Endothelial cell of umbilical vein (primary cell): Measurements from ENCODE around the gene DPEP3. TPM values are rescaled to one million over a fixed set of nuclear protein-coding genes. Genes with fewer than 3 reads are reported as not detected.
A peak's percentile ranks its signal among the peaks of the same experiment; 100 is the strongest.

Source experiments
- BruUV-seq: library from RNA; stranded (reverse); fragments of 400-500 nt; replicated peaks from 2 replicates; lab custom pipeline; 2021; lab: Mats Ljungman, UMichigan
- CTCF ChIA-PET: fragments of 300-600, 350-600 bp; sonication (Branson Sonifier 250); formaldehyde crosslinking; loops from one replicate; lab custom pipeline; 2021; ENCODE audit warnings: antibody characterized with exemption, inconsistent platforms; lab: Charles Lee
- POLR2A ChIA-PET: fragments of 300-600, 350-600 bp; sonication (Branson Sonifier 250); formaldehyde crosslinking; loops from one replicate; lab custom pipeline; 2021; ENCODE audit warnings: antibody characterized with exemption, inconsistent platforms; lab: Charles Lee
- DNase-seq: peaks from one replicate; pipeline ENCODE4 v3.0.0-alpha.2; 2011; ENCODE audit warnings: low read depth, low spot score
- FAIRE-seq: peaks from 2 replicates; lab custom pipeline; 2011; peaks lifted over from hg19 to GRCh38; lab: Jason Lieb, UNC
- H2AFZ ChIP-seq: 2 replicates; pipeline ENCODE4 v1.6.0; 2012; ENCODE audit warnings: low read depth, low read length, control low read depth, inconsistent platforms
- H3K27ac ChIP-seq: 2 replicates; pipeline ENCODE4 v1.5.1; 2011; ENCODE audit warnings: low read depth, mild to moderate bottlenecking, control low read depth, low read length, moderate library complexity; ENCODE audit not compliant: insufficient read depth
- H3K27me3 ChIP-seq, 2 experiments: 2 replicates each; pipeline versions ENCODE4 v1.6.0 to v1.6.1; 2011; ENCODE audit warnings: low read length in 2 of 2, mixed read lengths in 1 of 2; ENCODE audit not compliant: control insufficient read depth in 2 of 2, insufficient read depth in 2 of 2
- H3K36me3 ChIP-seq, 2 experiments: 2 replicates in 1 of 2; 3 replicates in 1 of 2; pipeline ENCODE4 v1.5.1; 2011; ENCODE audit warnings: low read length in 2 of 2, mild to moderate bottlenecking in 1 of 2, moderate library complexity in 1 of 2; ENCODE audit not compliant: control insufficient read depth in 2 of 2, insufficient read depth in 2 of 2; ENCODE audit errors: extremely low read depth in 1 of 2
- H3K4me1 ChIP-seq: 3 replicates; pipeline ENCODE4 v1.5.1; 2011; ENCODE audit warnings: mild to moderate bottlenecking, low read length; ENCODE audit not compliant: control insufficient read depth, insufficient read depth; ENCODE audit errors: extremely low read depth
- H3K4me2 ChIP-seq: 2 replicates; pipeline ENCODE4 v1.6.1; 2011; ENCODE audit warnings: low read length, control low read depth, mixed read lengths; ENCODE audit not compliant: insufficient read depth
- H3K4me3 ChIP-seq, 3 experiments: fragments of 200-600 bp in 1 of 3; sonication (generic), shearing (Covaris generic) in 1 of 3; replicated peaks in 1 of 3; 2 replicates each; pipeline ENCODE4 v1.5.1; 2011 to 2016; ENCODE audit warnings: control low read depth in 3 of 3, low read length in 3 of 3, mild to moderate bottlenecking in 2 of 3, inconsistent platforms in 1 of 3, low read depth in 1 of 3, moderate library complexity in 1 of 3; ENCODE audit not compliant: insufficient read depth in 1 of 3
- H3K79me2 ChIP-seq: 2 replicates; pipeline ENCODE4 v1.6.0; 2012; ENCODE audit warnings: low read length, inconsistent platforms; ENCODE audit not compliant: control insufficient read depth, insufficient read depth
- H3K9ac ChIP-seq: replicated peaks from 2 replicates; pipeline ENCODE3; 2011; ENCODE audit warnings: low read length, control low read depth; ENCODE audit not compliant: insufficient read depth; ENCODE audit errors: extremely low read depth
- H3K9me1 ChIP-seq: replicated peaks from 3 replicates; pipeline ENCODE4 v1.6.0; 2011; ENCODE audit warnings: mild to moderate bottlenecking, low read length; ENCODE audit not compliant: control insufficient read depth, insufficient read depth; ENCODE audit errors: extremely low read depth
- H3K9me3 ChIP-seq: replicated peaks from 2 replicates; pipeline ENCODE4 v1.5.1; 2012; ENCODE audit warnings: low read length, inconsistent platforms; ENCODE audit not compliant: control insufficient read depth, insufficient read depth
- H4K20me1 ChIP-seq: replicated peaks from 2 replicates; pipeline ENCODE3; 2011; ENCODE audit warnings: mild to moderate bottlenecking, low read length; ENCODE audit not compliant: control insufficient read depth, insufficient read depth; ENCODE audit errors: extremely low read depth
- EZH2 ChIP-seq: IDR thresholded peaks from 2 replicates; pipeline ENCODE4 v1.6.1; 2012; ENCODE audit warnings: borderline replicate concordance, low read depth, mild to moderate bottlenecking, moderate library complexity, low read length, inconsistent platforms; ENCODE audit not compliant: severe bottlenecking
- FOS ChIP-seq: IDR thresholded peaks from 2 replicates; pipeline ENCODE4 v1.6.1; 2011; ENCODE audit warnings: mild to moderate bottlenecking, low read length, moderate library complexity, borderline replicate concordance; ENCODE audit not compliant: insufficient read depth
- GATA2 ChIP-seq: IDR thresholded peaks from 2 replicates; pipeline ENCODE4 v1.7.0; 2011; ENCODE audit warnings: low read depth, mild to moderate bottlenecking, moderate library complexity, mixed read lengths, low read length; ENCODE audit not compliant: insufficient read length, insufficient read depth
- JUN ChIP-seq: IDR thresholded peaks from 2 replicates; pipeline ENCODE4 v1.6.1; 2011; ENCODE audit warnings: borderline replicate concordance, low read depth; ENCODE audit not compliant: insufficient read length, insufficient read depth
- MYC ChIP-seq: IDR thresholded peaks from one replicate; pipeline ENCODE4 v1.6.1; 2011; ENCODE audit warnings: mild to moderate bottlenecking, low read depth, low read length
- POLR2A ChIP-seq: IDR thresholded peaks from 2 replicates; pipeline ENCODE4 v1.6.1; 2012; ENCODE audit warnings: low read depth, mild to moderate bottlenecking, control low read depth, low read length
- POLR2AphosphoS5 ChIP-seq: IDR thresholded peaks from 2 replicates; pipeline ENCODE4 v1.6.1; 2012; ENCODE audit warnings: low read depth, mild to moderate bottlenecking, control low read depth, low read length, moderate library complexity; ENCODE audit not compliant: insufficient read depth
- dilution Hi-C: fragments of 300-500 bp; cut with MboI; formaldehyde crosslinking; loops from one replicate; pipeline ENCODE4 v1.15.0; 2019; ENCODE audit warnings: low sequenced_read_pairs; ENCODE audit not compliant: extremely low pct_ligation_motif_present
- intact Hi-C: fragments of 100-400 bp; cut with micrococcal nuclease; formaldehyde crosslinking; loops from one replicate; pipeline ENCODE4 v1.10.0; 2022
- polyA plus RNA-seq, 4 experiments: library from polyadenylated mRNA; depleted of rRNA in 3 of 4; stranded (reverse) in 3 of 4; unstranded in 1 of 4; fragments of >200 nt; gene quantifications; 2 replicates each; pipeline versions ENCODE4 v1.2.1 to v1.2.3, GENCODE V29; 2011 to 2012; ENCODE audit warnings: missing spikeins in 1 of 4
- total RNA-seq: library from RNA; stranded (reverse); gene quantifications from 2 replicates; pipeline ENCODE4 v1.2.3, GENCODE V29; 2021
- TF ChIP-seq, protein P1 (sequence below), 2 donors: IDR thresholded peaks; 1 replicate in 1 of 2; 2 replicates in 1 of 2; pipeline ENCODE4 v1.5.1; 2011; ENCODE audit warnings: low read length in 2 of 2, mild to moderate bottlenecking in 2 of 2, moderate library complexity in 2 of 2, control low read depth in 1 of 2, inconsistent platforms in 1 of 2, low read depth in 1 of 2; ENCODE audit not compliant: insufficient read depth in 1 of 2; ENCODE audit errors: extremely low read depth in 1 of 2
- TF ChIP-seq, protein P2 (sequence below): IDR thresholded peaks from 2 replicates; pipeline ENCODE4 v1.6.1; 2011; ENCODE audit not compliant: insufficient read depth, insufficient read length

Gene DPEP3
- total and polyA plus RNA-seq, 2 donors (not counting 3 experiments of a cell fraction or from before 2014, with no cell fraction given) = 0.06 TPM; not detected in 1

DNA sequence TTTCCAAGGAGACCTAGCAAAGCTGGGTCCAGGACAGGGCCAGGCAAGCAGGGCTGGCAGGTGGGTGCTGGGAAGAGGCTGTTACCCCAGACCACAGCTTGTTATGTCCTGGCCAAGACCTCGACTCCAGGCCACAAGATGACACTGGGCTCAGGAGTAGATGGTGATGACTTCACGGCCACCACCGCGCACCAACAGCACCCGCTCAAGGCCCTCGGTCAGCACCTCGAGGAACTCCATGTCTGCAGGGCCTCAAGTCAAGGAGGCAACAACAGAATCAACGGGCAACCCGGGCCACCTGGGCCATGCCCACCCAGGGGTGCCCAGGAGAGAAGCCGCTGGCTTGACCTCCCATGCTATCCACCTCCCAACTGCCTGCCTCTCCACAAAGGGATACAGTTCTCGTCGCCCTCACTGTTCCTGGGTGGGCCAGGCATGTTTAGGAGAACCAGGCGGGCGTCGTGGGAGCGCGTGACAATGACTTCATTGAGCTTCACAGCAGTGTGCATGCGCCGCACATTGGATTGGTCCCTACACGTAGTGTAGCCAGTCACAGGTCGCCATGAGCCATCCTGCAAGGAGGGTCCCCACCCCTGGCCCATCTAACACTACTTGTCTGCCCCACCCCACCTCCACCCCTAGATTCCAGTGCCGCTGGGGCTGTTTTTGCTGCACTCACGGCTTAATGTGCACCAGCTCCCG is 35.5 kb downstream of the DPEP3 start:
- BruUV-seq = no TSS peak
- no peak for FAIRE-seq
- TF ChIP-seq POLR2A (no peak), POLR2AphosphoS5 (no peak), GATA2 (no peak), EZH2 (no peak)
- Histone ChIP-seq H3K4me1 (no peaks in the 10 kb centered on the region), H3K4me2 (no peak overlapping the region), H3K9me1 (no peaks in the 10 kb centered on the region), H3K9ac (no peak overlapping the region), H3K27me3 (no peaks in the 10 kb centered on the region), H3K4me3 (no peak overlapping the region), H3K36me3 (peaks cover 25 to 77% of the 10 kb centered on the region in 2 experiments), H2AFZ (no peak overlapping the region), H3K27ac (no peak overlapping the region), H3K9me3 (no peaks in the 10 kb centered on the region), H3K79me2 (no peaks in the 10 kb centered on the region), H4K20me1 (no peaks in the 10 kb centered on the region)
- ChIA-PET CTCF (interaction anchor here (1.3 to 1.4 kb wide), 2 partner anchors 61 to 128 kb away, joined by 3 to 5 read pairs; no protein-coding TSS in a partner anchor), POLR2A (no interaction called here)
- DNase-seq = no peak
- intact Hi-C loops = no loop called here
- dilution Hi-C loops = no loop called here

DNA sequence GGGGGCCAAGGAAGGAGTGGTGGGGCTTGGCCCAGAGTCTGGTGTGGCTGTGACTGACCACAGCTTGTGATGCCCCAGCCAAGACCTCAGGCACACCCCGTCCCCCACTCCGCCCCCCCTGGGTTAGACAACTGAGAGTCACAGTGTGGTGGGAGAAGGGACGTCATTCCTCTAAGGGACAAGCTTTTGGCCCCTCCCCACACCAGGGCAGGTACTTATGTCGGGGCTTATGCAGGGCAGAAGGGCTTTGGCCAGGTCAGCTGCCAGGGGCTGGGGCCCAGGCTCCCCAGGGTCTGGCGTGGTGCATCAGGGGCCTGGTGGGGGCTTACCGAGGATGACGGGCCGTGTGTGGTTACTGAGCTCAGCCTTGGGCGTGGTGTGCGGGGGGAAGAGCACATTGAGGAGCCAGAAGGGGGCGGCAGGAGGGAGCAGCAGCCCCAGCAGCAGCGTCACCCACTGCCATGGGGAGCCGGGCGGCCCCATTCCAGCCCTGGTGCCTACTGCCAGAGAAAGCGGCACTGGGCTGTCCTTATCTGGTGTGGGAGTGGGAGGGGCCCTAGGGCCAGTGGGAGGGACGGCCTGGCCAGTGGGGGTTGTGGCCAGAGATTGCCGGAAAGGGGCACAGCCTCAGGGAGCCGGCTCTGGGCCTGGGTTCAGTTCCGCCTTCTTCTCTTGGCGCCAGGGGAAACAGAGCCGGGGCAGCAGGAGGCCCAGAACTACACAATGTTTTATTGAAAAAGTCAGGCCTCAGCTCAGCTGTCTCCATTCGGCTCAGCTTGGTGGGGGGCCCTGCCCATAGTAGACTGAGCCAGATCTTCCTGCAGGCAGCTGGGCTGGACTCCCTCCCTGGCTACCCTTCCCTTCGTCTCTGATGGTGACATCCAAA is 36.4 kb downstream of the DPEP3 start, which contains the start of gene LCAT:
TSS of gene LCAT (minus strand) at position 502 of the 886 bp plus-strand sequence. CDS start at position 483, 19 bp downstream.
- no peaks in the 10 kb centered on the region for H4K20me1 ChIP-seq
- no peak within 1 kb of the TSS for H3K4me3 ChIP-seq
- no peaks in the 10 kb centered on the region for H3K79me2 ChIP-seq
- DNase-seq = no peak
- FAIRE-seq = no peak
- TF ChIP-seq, protein P1, sequence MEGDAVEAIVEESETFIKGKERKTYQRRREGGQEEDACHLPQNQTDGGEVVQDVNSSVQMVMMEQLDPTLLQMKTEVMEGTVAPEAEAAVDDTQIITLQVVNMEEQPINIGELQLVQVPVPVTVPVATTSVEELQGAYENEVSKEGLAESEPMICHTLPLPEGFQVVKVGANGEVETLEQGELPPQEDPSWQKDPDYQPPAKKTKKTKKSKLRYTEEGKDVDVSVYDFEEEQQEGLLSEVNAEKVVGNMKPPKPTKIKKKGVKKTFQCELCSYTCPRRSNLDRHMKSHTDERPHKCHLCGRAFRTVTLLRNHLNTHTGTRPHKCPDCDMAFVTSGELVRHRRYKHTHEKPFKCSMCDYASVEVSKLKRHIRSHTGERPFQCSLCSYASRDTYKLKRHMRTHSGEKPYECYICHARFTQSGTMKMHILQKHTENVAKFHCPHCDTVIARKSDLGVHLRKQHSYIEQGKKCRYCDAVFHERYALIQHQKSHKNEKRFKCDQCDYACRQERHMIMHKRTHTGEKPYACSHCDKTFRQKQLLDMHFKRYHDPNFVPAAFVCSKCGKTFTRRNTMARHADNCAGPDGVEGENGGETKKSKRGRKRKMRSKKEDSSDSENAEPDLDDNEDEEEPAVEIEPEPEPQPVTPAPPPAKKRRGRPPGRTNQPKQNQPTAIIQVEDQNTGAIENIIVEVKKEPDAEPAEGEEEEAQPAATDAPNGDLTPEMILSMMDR (IDR thresholded peaks at IDR 0.05; ENCODE audit: extremely low read depth in 1 of 2, insufficient read depth in 1 of 2, low read depth in 1 of 2, low read length in 2 of 2) = no peak
- TF ChIP-seq MYC (no peak), JUN (no peak), FOS (no peak), GATA2 (no peak), POLR2A (peak; percentile 43)
- TF ChIP-seq, protein P2, sequence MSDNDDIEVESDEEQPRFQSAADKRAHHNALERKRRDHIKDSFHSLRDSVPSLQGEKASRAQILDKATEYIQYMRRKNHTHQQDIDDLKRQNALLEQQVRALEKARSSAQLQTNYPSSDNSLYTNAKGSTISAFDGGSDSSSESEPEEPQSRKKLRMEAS = no peak
- no peaks in the 10 kb centered on the region for H3K4me1 ChIP-seq
- CTCF ChIA-PET = interaction anchor here (0.6 to 1.4 kb wide), 4 partner anchors 60 to 345 kb away, joined by 3 to 5 read pairs (median 3); no protein-coding TSS in a partner anchor
- no peaks in the 10 kb centered on the region for H3K27me3 ChIP-seq
- no peaks in the 10 kb centered on the region for H3K9me3 ChIP-seq
- POLR2A ChIA-PET = no interaction called here
- dilution Hi-C loops (no loop called here), intact Hi-C loops (no loop called here)
- no peak within 1 kb of the TSS for H3K27ac ChIP-seq
- H3K36me3 ChIP-seq = peaks cover 28 to 73% of the 10 kb centered on the region in 2 experiments
- H2AFZ ChIP-seq = no peak within 1 kb of the TSS
- H3K9me1 ChIP-seq = no peaks in the 10 kb centered on the region
- BruUV-seq = no TSS peak
- H3K4me2 ChIP-seq = no peak within 1 kb of the TSS
- no peak within 1 kb of the TSS for H3K9ac ChIP-seq
